Measurements from ENCODE around the gene AMHR2. TPM values are rescaled to one million over a fixed set of nuclear protein-coding genes. Genes with fewer than 3 reads are reported as not detected.

AMHR2 gene
- total and polyA plus RNA-seq, 9 of the 15 experiments (the other 6 are each of a cell fraction or from before 2014, with no cell fraction given): 8.9 to 49.7 (median 19.3) TPM

GRCh38 chr12:53451661-53452158, 28.1 kb downstream of the AMHR2 start, which contains the start of gene PCBP2 (continued):
- TF ChIP-seq BCLAF1 (IDR thresholded peaks at IDR 0.05; ENCODE audit: borderline replicate concordance in 1 of 2, control insufficient read depth in 1 of 2, low read depth in 2 of 2, low read length in 1 of 2) (peak; percentile 17 to 95; a peak in 3 of 4 replicates), FOSL1 (tag; conservative IDR thresholded peaks at IDR 0.05) (no peak; the same call in 1 of the 2 replicates), E2F6 (IDR thresholded peaks at IDR 0.05; ENCODE audit: borderline replicate concordance in 1 of 2, extremely low read depth in 1 of 2, insufficient read depth in 1 of 2, insufficient read length in 1 of 2, low read depth in 1 of 2, low read length in 1 of 2, poor library complexity in 1 of 2, severe bottlenecking in 1 of 2) (peak in 1 of 2 experiments; percentile 17), ATF3 (IDR thresholded peaks at IDR 0.05) (peak; percentile 79), ATF3 (CRISPR knock-in tag; conservative IDR thresholded peaks at IDR 0.05) (peak; percentile 88), TAF1 (IDR thresholded peaks at IDR 0.05; ENCODE audit: control insufficient read depth, extremely low read depth, insufficient read depth, low read length, severe bottlenecking) (peak; percentile 80), JUN (IDR thresholded peaks at IDR 0.05; ENCODE audit: borderline replicate concordance, low read depth, low read length) (peak; percentile 77), JUN (CRISPR knock-in tag; IDR thresholded peaks at IDR 0.05; ENCODE audit: borderline replicate concordance) (0 out of 2 replicates have a peak, but pooled peaks have one; percentile 21), GABPB1 (CRISPR knock-in tag; IDR thresholded peaks at IDR 0.05) (peak; percentile 98), TRIM24 (IDR thresholded peaks at IDR 0.05) (peak; percentile 40 to 42; a peak in 1 of 4 replicates), GTF2F1 (IDR thresholded peaks at IDR 0.05; ENCODE audit: low read depth, low read length) (peak; percentile 90), ZBTB33 (CRISPR knock-in tag; IDR thresholded peaks at IDR 0.05) (peak; percentile 68), ZNF274 (IDR thresholded peaks at IDR 0.05; ENCODE audit: borderline replicate concordance, low read depth, low read length) (no peak), CBX3 (IDR thresholded peaks at IDR 0.05; ENCODE audit: borderline replicate concordance in 1 of 2, low read length in 2 of 2) (peak in 1 of 2 experiments; percentile 78; a peak in 1 of 3 replicates), ZNF639 (CRISPR knock-in tag; conservative IDR thresholded peaks at IDR 0.05 in 1 of 2, IDR thresholded peaks at IDR 0.05 in 1 of 2) (peak in 1 of 2 experiments; percentile 93; a peak in 2 of 4 replicates), NBN (IDR thresholded peaks at IDR 0.05; ENCODE audit: low read depth) (peak; percentile 93), KDM2B (CRISPR knock-in tag; IDR thresholded peaks at IDR 0.05) (no peak)

All from K562 (cell line).